GM19099 (cell line): ENCODE results near the gene CACNA1C.

Experiments used
- POLR2A ChIP-seq: IDR thresholded peaks from 3 replicates; pipeline ENCODE4 v1.6.1; 2011; ENCODE audit warnings: low read depth; ENCODE audit not compliant: insufficient read length; ENCODE audit errors: extremely low read depth

Gene CACNA1C

GRCh38 chr12:2053691-2054090, 904 bp downstream of the CACNA1C start:
- no peak for TF ChIP-seq POLR2A

- no peak for TF ChIP-seq POLR2A
These were observed 1.6 kb downstream of the CACNA1C start for GRCh38 chr12:2054091-2055018.

GRCh38 chr12:2057041-2057794, 4.4 kb downstream of the CACNA1C start:
- no peak for TF ChIP-seq POLR2A

- no peak for TF ChIP-seq POLR2A
These were observed 5.1 kb downstream of the CACNA1C start for GRCh38 chr12:2057795-2058408.

- TF ChIP-seq POLR2A, result no peak
These were observed 6.0 kb downstream of the CACNA1C start for GRCh38 chr12:2058837-2059236.

GRCh38 chr12:2061402-2061801, 8.6 kb downstream of the CACNA1C start:
- TF ChIP-seq POLR2A, result no peak

GRCh38 chr12:2064071-2064507, 11.3 kb downstream of the CACNA1C start:
- no peak for TF ChIP-seq POLR2A

- TF ChIP-seq POLR2A, result no peak
These were observed 15.9 kb downstream of the CACNA1C start for GRCh38 chr12:2068653-2069052.

GRCh38 chr12:2070440-2071045, 17.8 kb downstream of the CACNA1C start:
- no peak for TF ChIP-seq POLR2A

- TF ChIP-seq POLR2A, result no peak
These were observed 22.0 kb downstream of the CACNA1C start for GRCh38 chr12:2074792-2075191.

GRCh38 chr12:2075508-2076195, 22.9 kb downstream of the CACNA1C start:
- TF ChIP-seq POLR2A, result no peak

GRCh38 chr12:2076196-2076570, 23.4 kb downstream of the CACNA1C start:
- no peak for TF ChIP-seq POLR2A

GRCh38 chr12:2076728-2077127, 23.9 kb downstream of the CACNA1C start:
- no peak for TF ChIP-seq POLR2A

GRCh38 chr12:2080604-2081003, 27.8 kb downstream of the CACNA1C start:
- TF ChIP-seq POLR2A, result no peak
